Osteocyte (in vitro differentiated cells): ENCODE results near the gene FBXL13. TPM values are rescaled to one million over a fixed set of nuclear protein-coding genes. Genes with fewer than 3 reads are reported as not detected.
"Not testable (repeated sequence)": the region's sequence is repeated elsewhere in the genome, so short reads cannot be mapped to it uniquely, and the experiment has no call there.

Experiments used
- DNase-seq: peaks from one replicate; pipeline ENCODE4 v3.0.0; 2021; ENCODE audit warnings: mixed read lengths; ENCODE audit not compliant: unreplicated experiment; ENCODE audit errors: extremely low spot score
- H3K27ac Mint-ChIP-seq: one replicate; pipeline ENCODE4 v1.8.0; 2021; ENCODE audit warnings: mild to moderate bottlenecking, mixed read lengths; ENCODE audit not compliant: unreplicated experiment
- H3K27me3 Mint-ChIP-seq: one replicate; pipeline ENCODE4 v1.8.0; 2021; ENCODE audit warnings: mixed read lengths; ENCODE audit not compliant: unreplicated experiment
- H3K36me3 Mint-ChIP-seq: one replicate; pipeline ENCODE4 v1.8.0; 2021; ENCODE audit warnings: mixed read lengths; ENCODE audit not compliant: unreplicated experiment
- H3K4me1 Mint-ChIP-seq: one replicate; pipeline ENCODE4 v1.8.0; 2021; ENCODE audit warnings: mixed read lengths; ENCODE audit not compliant: unreplicated experiment
- H3K4me3 Mint-ChIP-seq: one replicate; pipeline ENCODE4 v1.8.0; 2021; ENCODE audit warnings: mild to moderate bottlenecking, moderate library complexity, mixed read lengths; ENCODE audit not compliant: unreplicated experiment
- H3K9me3 Mint-ChIP-seq: one replicate; pipeline ENCODE4 v1.8.0; 2021; ENCODE audit warnings: mixed read lengths; ENCODE audit not compliant: unreplicated experiment
- CTCF ChIP-seq: fragments of 200-600 bp; sonication (generic); IDR thresholded peaks from 2 replicates; pipeline ENCODE4 v1.5.0; 2021; ENCODE audit warnings: antibody characterized with exemption, mild to moderate bottlenecking, moderate library complexity
- total RNA-seq: library from RNA; stranded (reverse); gene quantifications from 2 replicates; pipeline ENCODE4 v1.2.1, GENCODE V29; 2021

FBXL13 gene
- total RNA-seq, 1 donor from 2014 or later, result 0.83 TPM

- Mint-ChIP-seq H3K27ac (no peak overlapping the region), H3K9me3 (peaks cover 7% of the 10 kb centered on the region), H3K27me3 (no peaks in the 10 kb centered on the region)
These were observed 165.9 kb downstream of the FBXL13 start for GRCh38 chr7:102908676-102909075.

GRCh38 chr7:102903576-102903975, 171.0 kb downstream of the FBXL13 start:
- H3K4me1 Mint-ChIP-seq, H3K36me3 Mint-ChIP-seq, H3K27me3 Mint-ChIP-seq, H3K27ac Mint-ChIP-seq, DNase-seq, H3K4me3 Mint-ChIP-seq: not testable (repeated sequence)
- H3K9me3 Mint-ChIP-seq, result peaks cover 18% of the 10 kb centered on the region

More at GRCh38 chr7:102908676-102909075, 165.9 kb downstream of the FBXL13 start:
- DNase-seq, result no peak
- Mint-ChIP-seq H3K4me1 (peaks cover 15% of the 10 kb centered on the region), H3K4me3 (no peak overlapping the region), H3K36me3 (peaks cover 1% of the 10 kb centered on the region)
- no peak for TF ChIP-seq CTCF

GRCh38 chr7:102902052-102902451, 172.5 kb downstream of the FBXL13 start:
- DNase-seq, H3K27ac Mint-ChIP-seq, H3K4me3 Mint-ChIP-seq, H3K4me1 Mint-ChIP-seq, H3K36me3 Mint-ChIP-seq, H3K27me3 Mint-ChIP-seq: not testable (repeated sequence)
- H3K9me3 Mint-ChIP-seq, result peaks cover 14% of the 10 kb centered on the region

GRCh38 chr7:102898532-102898859, 176.1 kb downstream of the FBXL13 start:
- H3K9me3 Mint-ChIP-seq, result peaks cover 8% of the 10 kb centered on the region
- no peak for TF ChIP-seq CTCF
- no peak overlapping the region for H3K27ac Mint-ChIP-seq
- H3K4me1 Mint-ChIP-seq, result peaks cover 26% of the 10 kb centered on the region
- H3K4me3 Mint-ChIP-seq, result no peak overlapping the region
- H3K36me3 Mint-ChIP-seq, result no peaks in the 10 kb centered on the region
- no peaks in the 10 kb centered on the region for H3K27me3 Mint-ChIP-seq
- no peak for DNase-seq

DNA sequence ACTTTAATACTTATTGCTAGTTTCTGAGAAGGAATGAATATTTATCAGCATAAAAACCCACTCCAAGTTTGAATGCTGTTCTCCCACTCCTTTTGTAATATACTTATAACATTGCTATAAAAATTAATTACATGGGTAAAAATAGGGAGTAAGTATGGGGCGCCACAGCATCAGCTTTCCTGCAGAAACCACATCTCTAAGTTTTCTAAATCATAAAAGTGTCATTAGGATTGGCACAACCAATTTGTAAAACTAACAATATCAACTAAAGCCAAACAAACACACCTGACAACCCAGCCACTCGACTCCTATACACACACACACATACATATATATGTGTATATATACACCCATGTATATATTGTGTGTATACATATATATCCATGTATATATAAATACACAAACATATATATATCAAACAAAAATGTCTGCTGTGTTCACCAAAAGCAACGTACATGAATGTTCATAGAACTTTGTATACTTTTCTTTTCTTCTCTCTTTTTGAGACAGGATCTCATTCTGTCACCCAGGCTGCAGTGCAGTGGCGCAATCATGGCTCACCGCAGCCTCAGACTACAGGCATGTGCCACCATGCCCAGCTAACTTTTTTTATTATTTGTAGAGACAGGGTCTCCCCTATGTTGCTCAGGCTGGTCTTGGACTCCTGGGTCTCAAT, 176.6 kb downstream of the FBXL13 start:
- no peak for DNase-seq
- Mint-ChIP-seq H3K4me1 (peaks cover 29% of the 10 kb centered on the region), H3K4me3 (no peak overlapping the region), H3K27ac (no peak overlapping the region), H3K27me3 (no peaks in the 10 kb centered on the region), H3K9me3 (peaks cover 4% of the 10 kb centered on the region), H3K36me3 (no peaks in the 10 kb centered on the region)
- TF ChIP-seq CTCF, result no peak

- H3K4me1 Mint-ChIP-seq, result peaks cover 35% of the 10 kb centered on the region
- H3K27ac Mint-ChIP-seq, result peak overlapping the region; percentile 24
- H3K36me3 Mint-ChIP-seq, result no peaks in the 10 kb centered on the region
- no peak for DNase-seq
- no peaks in the 10 kb centered on the region for H3K9me3 Mint-ChIP-seq
- H3K27me3 Mint-ChIP-seq, result no peaks in the 10 kb centered on the region
- no peak overlapping the region for H3K4me3 Mint-ChIP-seq
- TF ChIP-seq CTCF, result no peak
These were observed 177.4 kb downstream of the FBXL13 start for GRCh38 chr7:102897211-102897631.
